Measurements from ENCODE around the gene DDX3X. TPM values are rescaled to one million over a fixed set of nuclear protein-coding genes. Genes with fewer than 3 reads are reported as not detected.
"Not testable (repeated sequence)": the region's sequence is repeated elsewhere in the genome, so short reads cannot be mapped to it uniquely, and the experiment has no call there.

DDX3X gene
- total RNA-seq, 1 donor from 2014 or later = 312 TPM

GRCh38 chrX:41408576-41408975 lies 74.6 kb downstream of the DDX3X start:
- H3K4me1 Mint-ChIP-seq (ENCODE audit: low read depth) = no peaks in the 10 kb centered on the region
- H3K9me3 Mint-ChIP-seq = no peaks in the 10 kb centered on the region
- no peak overlapping the region for H3K27ac Mint-ChIP-seq
- intact Hi-C loops (cut with micrococcal nuclease) = no loop called here
- peaks cover 2% of the 10 kb centered on the region for H3K27me3 Mint-ChIP-seq (ENCODE audit: insufficient read depth)
- no peaks in the 10 kb centered on the region for H3K36me3 Mint-ChIP-seq (ENCODE audit: low read depth)
- DNase-seq (ENCODE audit: low spot score) = no peak
- H3K4me3 Mint-ChIP-seq = no peak overlapping the region

DNA sequence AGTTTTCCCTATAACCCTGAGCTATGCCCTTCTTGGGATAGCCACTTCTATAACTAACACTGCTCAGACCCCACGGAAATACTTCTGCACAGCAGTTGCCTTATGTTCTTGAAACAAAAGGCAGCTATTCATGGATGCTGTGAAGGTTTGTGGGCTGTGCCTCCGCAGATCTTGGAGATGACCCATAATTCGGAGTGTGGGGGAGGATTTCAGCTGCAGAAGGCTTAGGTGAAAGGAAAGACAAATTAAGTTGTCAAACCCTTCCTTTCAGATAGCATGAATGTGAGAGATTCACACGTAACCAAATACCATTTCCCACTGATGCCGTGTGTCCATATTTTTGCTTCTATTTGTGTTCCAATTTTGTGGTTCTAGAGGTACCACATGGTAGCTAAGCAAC lies 75.0 kb downstream of the DDX3X start:
- no peak overlapping the region for H3K27ac Mint-ChIP-seq
- H3K4me1 Mint-ChIP-seq (ENCODE audit: low read depth) = no peaks in the 10 kb centered on the region
- intact Hi-C loops (cut with micrococcal nuclease) = no loop called here
- no peaks in the 10 kb centered on the region for H3K36me3 Mint-ChIP-seq (ENCODE audit: low read depth)
- H3K4me3 Mint-ChIP-seq = no peak overlapping the region
- H3K27me3 Mint-ChIP-seq (ENCODE audit: insufficient read depth) = peaks cover 2% of the 10 kb centered on the region
- no peak for DNase-seq (ENCODE audit: low spot score)
- no peaks in the 10 kb centered on the region for H3K9me3 Mint-ChIP-seq

- DNase-seq (ENCODE audit: low spot score); H3K9me3 Mint-ChIP-seq; H3K36me3 Mint-ChIP-seq (ENCODE audit: low read depth); intact Hi-C loops (cut with micrococcal nuclease); H3K4me3 Mint-ChIP-seq; H3K27ac Mint-ChIP-seq; H3K4me1 Mint-ChIP-seq (ENCODE audit: low read depth); H3K27me3 Mint-ChIP-seq (ENCODE audit: insufficient read depth): not testable (repeated sequence)
Measured at GRCh38 chrX:41411222-41411621, 77.3 kb downstream of the DDX3X start.

GRCh38 chrX:41412261-41413081 lies 78.5 kb downstream of the DDX3X start:
- intact Hi-C loops (cut with micrococcal nuclease) = no loop called here
- Mint-ChIP-seq H3K4me3 (no peak overlapping the region), H3K27me3 (ENCODE audit: insufficient read depth) (peaks cover 4% of the 10 kb centered on the region), H3K36me3 (ENCODE audit: low read depth) (no peaks in the 10 kb centered on the region), H3K9me3 (no peaks in the 10 kb centered on the region), H3K4me1 (ENCODE audit: low read depth) (no peaks in the 10 kb centered on the region), H3K27ac (no peak overlapping the region)
- no peak for DNase-seq (ENCODE audit: low spot score)

Other genes with a start within 250 kb of the DDX3X start
- 50.4 and 53.5 TPM in 2 replicates for gene USP9X, start 248.7 kb upstream of the DDX3X start, total RNA-seq
- not detected in 2 replicates for gene NYX, start 113.2 kb downstream of the DDX3X start, total RNA-seq